HCT116 (cell line): ENCODE data around the gene DEPDC5. TPM values are rescaled to one million over a fixed set of nuclear protein-coding genes. Genes with fewer than 3 reads are reported as not detected.

ENCODE experiments used
- ATAC-seq: fragments of 200-7000 bp; cut with Tn5 transposase; 2 replicates; pipeline ENCODE4 v1.9.1; 2020; ENCODE audit warnings: mild to moderate bottlenecking, moderate library complexity
- BruUV-seq: library from RNA; stranded (reverse); fragments of 400-500 nt; replicated peaks from 2 replicates; lab custom pipeline; 2021; lab: Mats Ljungman, UMichigan
- CTCF ChIA-PET: fragments of 300-600 bp; sonication (Branson Sonifier 250); formaldehyde crosslinking; loops from one replicate; lab custom pipeline; 2021; ENCODE audit warnings: antibody characterized with exemption; lab: Charles Lee
- POLR2A ChIA-PET: fragments of 300-600, 350-600 bp; sonication (Branson Sonifier 250); formaldehyde crosslinking; loops from one replicate; lab custom pipeline; 2021; ENCODE audit warnings: antibody characterized with exemption; lab: Charles Lee
- RAD21 ChIA-PET, 2 experiments: fragments of 300-600 bp; sonication (Branson Sonifier 250); formaldehyde crosslinking; loops; one replicate each; lab custom pipeline; 2023; ENCODE audit warnings: low total read pairs in 2 of 2; ENCODE audit not compliant: uncharacterized antibody in 2 of 2, unreplicated experiment in 2 of 2, low non-redundant PET in 1 of 2; lab: Charles Lee
- DNase-seq: peaks from one replicate; pipeline ENCODE4 v3.0.0-alpha.2; 2010; ENCODE audit warnings: low read depth, low spot score
- H2AFZ ChIP-seq: fragments of 200-600 bp; shearing (Covaris generic), sonication (generic); 2 replicates; pipeline ENCODE4 v1.6.1; 2017; ENCODE audit warnings: low read depth, mixed run types, mixed read lengths, antibody characterized with exemption, low read length; ENCODE audit not compliant: poor library complexity, severe bottlenecking
- H3K27ac ChIP-seq: 2 replicates; pipeline ENCODE4 v1.5.1; 2012; ENCODE audit warnings: low read depth, low read length
- H3K27me3 ChIP-seq: fragments of 200-600 bp; sonication (generic); 2 replicates; pipeline ENCODE4 v1.6.1; 2016; ENCODE audit warnings: mixed run types, low read length, mixed read lengths; ENCODE audit not compliant: insufficient read depth
- H3K36me3 ChIP-seq, 2 experiments: fragments of 200-500 bp in 1 of 2; fragments of 200-600 bp in 1 of 2; sonication (Bioruptor generic) in 1 of 2; sonication (generic) in 1 of 2; 2 replicates each; pipeline versions ENCODE4 v1.5.1 to v1.6.1; 2014 to 2016; ENCODE audit warnings: low read length in 2 of 2, inconsistent platforms in 1 of 2, mixed read lengths in 1 of 2, mixed run types in 1 of 2; ENCODE audit not compliant: insufficient read depth in 2 of 2, control insufficient read depth in 1 of 2
- H3K4me1 ChIP-seq, 2 experiments: fragments of 200-600 bp in 1 of 2; sonication (generic) in 1 of 2; 2 replicates each; pipeline versions ENCODE4 v1.5.1 to v1.6.1; 2012 to 2017; ENCODE audit warnings: low read length in 2 of 2, inconsistent platforms in 1 of 2, mild to moderate bottlenecking in 1 of 2, mixed read lengths in 1 of 2, mixed run types in 1 of 2, moderate library complexity in 1 of 2; ENCODE audit not compliant: insufficient read depth in 2 of 2, control insufficient read depth in 1 of 2
- H3K4me2 ChIP-seq: fragments of 200-600 bp; sonication (generic); 2 replicates; pipeline ENCODE4 v1.6.1; 2017; ENCODE audit warnings: mixed run types, low read length, mixed read lengths
- H3K4me3 ChIP-seq, 2 experiments: fragments of 200-600 bp in 1 of 2; sonication (generic) in 1 of 2; replicated peaks in 1 of 2; 2 replicates each; pipeline ENCODE4 v1.5.1; 2011 to 2016; ENCODE audit warnings: low read length in 2 of 2, control low read depth in 1 of 2, low read depth in 1 of 2, mild to moderate bottlenecking in 1 of 2, mixed read lengths in 1 of 2, mixed run types in 1 of 2
- H3K79me2 ChIP-seq: fragments of 200-600 bp; sonication (generic); 2 replicates; pipeline ENCODE4 v1.6.1; 2017; ENCODE audit warnings: mild to moderate bottlenecking, mixed run types, low read length, moderate library complexity, mixed read lengths; ENCODE audit not compliant: insufficient read depth
- H3K9ac ChIP-seq: fragments of 200-600 bp; sonication (generic); 2 replicates; pipeline ENCODE4 v1.6.1; 2016; ENCODE audit warnings: low read length, mixed read lengths
- H3K9me2 ChIP-seq: fragments of 200-600 bp; sonication (generic), shearing (Covaris generic); 2 replicates; pipeline ENCODE4 v1.6.1; 2017; ENCODE audit warnings: mixed run types, mild to moderate bottlenecking, moderate library complexity; ENCODE audit not compliant: insufficient read depth
- H3K9me3 ChIP-seq, 2 experiments: fragments of 200-500 bp in 1 of 2; fragments of 200-600 bp in 1 of 2; sonication (Bioruptor generic) in 1 of 2; sonication (generic) in 1 of 2; 2 replicates each; pipeline ENCODE4 v1.6.1; 2014 to 2017; ENCODE audit warnings: low read length in 2 of 2, mixed read lengths in 2 of 2, inconsistent platforms in 1 of 2, low read depth in 1 of 2, mild to moderate bottlenecking in 1 of 2, mixed run types in 1 of 2, moderate library complexity in 1 of 2; ENCODE audit not compliant: control insufficient read depth in 1 of 2, insufficient read depth in 1 of 2
- H4K20me1 ChIP-seq: fragments of 200-600 bp; sonication (generic), shearing (Covaris generic); 2 replicates; pipeline ENCODE4 v1.6.1; 2017; ENCODE audit warnings: mixed run types, mild to moderate bottlenecking, moderate library complexity; ENCODE audit not compliant: insufficient read depth
- CBX3 ChIP-seq: IDR thresholded peaks from 2 replicates; pipeline ENCODE4 v1.6.1; 2012; ENCODE audit warnings: low read depth
- EGR1 ChIP-seq: IDR thresholded peaks from 2 replicates; pipeline ENCODE4 v1.6.1; 2012; ENCODE audit warnings: low read depth
- EZH2 ChIP-seq: fragments of 200-600 bp; sonication (generic); IDR thresholded peaks from 2 replicates; pipeline ENCODE4 v1.6.1; 2017; ENCODE audit warnings: antibody characterized with exemption, mixed run types
- RAD21 ChIP-seq: IDR thresholded peaks from 2 replicates; pipeline ENCODE4 v1.6.1; 2012; ENCODE audit warnings: low read depth, mild to moderate bottlenecking
- SIN3A ChIP-seq: IDR thresholded peaks from 2 replicates; pipeline ENCODE4 v1.6.1; 2012; ENCODE audit warnings: low read depth
- SRF ChIP-seq: IDR thresholded peaks from 2 replicates; pipeline ENCODE4 v1.6.1; 2012; ENCODE audit warnings: low read depth
- TCF7L2 ChIP-seq: IDR thresholded peaks from 2 replicates; pipeline ENCODE4 v1.7.0; 2011; ENCODE audit warnings: borderline replicate concordance, inconsistent platforms; ENCODE audit not compliant: insufficient read depth, insufficient read length; ENCODE audit errors: extremely low read depth
- YY1 ChIP-seq: IDR thresholded peaks from 2 replicates; pipeline ENCODE4 v1.6.1; 2011; ENCODE audit warnings: low read length, low read depth, moderate library complexity, mild to moderate bottlenecking; ENCODE audit not compliant: insufficient replicate concordance; ENCODE audit errors: extremely low read depth
- intact Hi-C: fragments of 100-400 bp; cut with micrococcal nuclease; formaldehyde crosslinking; loops from 2 replicates; pipeline ENCODE4 v1.10.0; 2022
- total RNA-seq: library from RNA; stranded (reverse); gene quantifications from one replicate; pipeline ENCODE4 v1.2.1, GENCODE V29; 2021; ENCODE audit not compliant: unreplicated experiment
- TF ChIP-seq, protein P1 (sequence below): IDR thresholded peaks from 2 replicates; pipeline ENCODE4 v1.6.1; 2012
- TF ChIP-seq, protein P2 (sequence below): IDR thresholded peaks from 2 replicates; pipeline ENCODE4 v1.6.1; 2011; ENCODE audit warnings: mild to moderate bottlenecking, low read length, moderate library complexity; ENCODE audit not compliant: insufficient replicate concordance; ENCODE audit errors: extremely low read depth
- TF ChIP-seq, protein P3 (sequence below): IDR thresholded peaks from 2 replicates; pipeline ENCODE4 v1.6.1; 2012

Gene DEPDC5
- total RNA-seq, 1 experiment from 2014 or later: 35.0 TPM

DNA sequence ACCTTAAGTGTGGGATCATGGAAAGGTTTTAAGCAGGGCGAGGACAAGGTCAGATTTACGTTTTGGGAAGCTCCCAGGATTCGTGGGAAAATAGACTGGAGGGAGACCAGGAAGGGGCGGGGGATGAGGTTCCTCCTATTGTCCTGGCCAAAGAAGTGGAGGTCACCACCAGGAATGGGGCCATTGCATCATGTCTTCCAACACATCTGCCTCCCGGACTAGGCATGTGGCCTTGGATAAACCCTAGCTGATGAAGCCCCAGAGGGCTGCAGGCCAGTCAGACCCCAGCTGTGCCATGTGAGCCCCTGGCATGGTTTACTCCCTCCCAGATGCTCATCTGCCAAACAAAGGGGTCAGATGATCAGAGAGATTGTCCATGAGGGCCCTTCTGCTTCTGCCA is 179.0 kb downstream of the DEPDC5 start:
- no peaks in the 10 kb centered on the region for H3K79me2 ChIP-seq
- RAD21 ChIA-PET: no interaction called here
- no peak overlapping the region for H2AFZ ChIP-seq
- H3K9me3 ChIP-seq: no peaks in the 10 kb centered on the region
- DNase-seq (no peak), ATAC-seq (no peak)
- intact Hi-C loops: no loop called here
- no peak overlapping the region for H3K27ac ChIP-seq
- H3K9ac ChIP-seq: no peak overlapping the region
- H4K20me1 ChIP-seq: no peaks in the 10 kb centered on the region
- H3K36me3 ChIP-seq: no peaks in the 10 kb centered on the region
- no peaks in the 10 kb centered on the region for H3K9me2 ChIP-seq
- POLR2A ChIA-PET: no interaction called here
- H3K4me1 ChIP-seq: no peaks in the 10 kb centered on the region
- TF ChIP-seq RAD21 (no peak), EGR1 (no peak), TCF7L2 (no peak), EZH2 (no peak), SIN3A (no peak), YY1 (no peak), CBX3 (no peak), SRF (no peak)
- TF ChIP-seq, protein P1, sequence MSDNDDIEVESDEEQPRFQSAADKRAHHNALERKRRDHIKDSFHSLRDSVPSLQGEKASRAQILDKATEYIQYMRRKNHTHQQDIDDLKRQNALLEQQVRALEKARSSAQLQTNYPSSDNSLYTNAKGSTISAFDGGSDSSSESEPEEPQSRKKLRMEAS: no peak
- TF ChIP-seq, protein P2, sequence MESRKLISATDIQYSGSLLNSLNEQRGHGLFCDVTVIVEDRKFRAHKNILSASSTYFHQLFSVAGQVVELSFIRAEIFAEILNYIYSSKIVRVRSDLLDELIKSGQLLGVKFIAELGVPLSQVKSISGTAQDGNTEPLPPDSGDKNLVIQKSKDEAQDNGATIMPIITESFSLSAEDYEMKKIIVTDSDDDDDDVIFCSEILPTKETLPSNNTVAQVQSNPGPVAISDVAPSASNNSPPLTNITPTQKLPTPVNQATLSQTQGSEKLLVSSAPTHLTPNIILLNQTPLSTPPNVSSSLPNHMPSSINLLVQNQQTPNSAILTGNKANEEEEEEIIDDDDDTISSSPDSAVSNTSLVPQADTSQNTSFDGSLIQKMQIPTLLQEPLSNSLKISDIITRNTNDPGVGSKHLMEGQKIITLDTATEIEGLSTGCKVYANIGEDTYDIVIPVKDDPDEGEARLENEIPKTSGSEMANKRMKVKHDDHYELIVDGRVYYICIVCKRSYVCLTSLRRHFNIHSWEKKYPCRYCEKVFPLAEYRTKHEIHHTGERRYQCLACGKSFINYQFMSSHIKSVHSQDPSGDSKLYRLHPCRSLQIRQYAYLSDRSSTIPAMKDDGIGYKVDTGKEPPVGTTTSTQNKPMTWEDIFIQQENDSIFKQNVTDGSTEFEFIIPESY: no peak
- TF ChIP-seq, protein P3, sequence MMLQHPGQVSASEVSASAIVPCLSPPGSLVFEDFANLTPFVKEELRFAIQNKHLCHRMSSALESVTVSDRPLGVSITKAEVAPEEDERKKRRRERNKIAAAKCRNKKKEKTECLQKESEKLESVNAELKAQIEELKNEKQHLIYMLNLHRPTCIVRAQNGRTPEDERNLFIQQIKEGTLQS: no peak
- H3K27me3 ChIP-seq: peaks cover 1% of the 10 kb centered on the region; the same call in 1 of the 2 replicates
- no peak overlapping the region for H3K4me3 ChIP-seq
- CTCF ChIA-PET: no interaction called here
- no peak overlapping the region for H3K4me2 ChIP-seq
- no TSS peak for BruUV-seq
